K562 (cell line): ENCODE results near the gene SH3BP5. TPM values are rescaled to one million over a fixed set of nuclear protein-coding genes. Genes with fewer than 3 reads are reported as not detected.

Experiments used
- ASH1L ChIP-seq: fragments of 450-650 bp; IDR thresholded peaks from 2 replicates; pipeline ENCODE4 v1.6.1; 2018; ENCODE audit warnings: borderline replicate concordance, mild to moderate bottlenecking, low read depth; ENCODE audit not compliant: partially characterized antibody
- CTBP1 ChIP-seq: fragments of 450-650 bp; IDR thresholded peaks from 2 replicates; pipeline ENCODE4 v1.6.1; 2016; ENCODE audit warnings: borderline replicate concordance
- ESRRA ChIP-seq: fragments of 450-650 bp; IDR thresholded peaks from 2 replicates; pipeline ENCODE4 v1.6.1; 2014; ENCODE audit warnings: low read depth, mild to moderate bottlenecking, moderate library complexity, borderline replicate concordance
- FOSL1 ChIP-seq: fragments of 200-800 bp; sonication (Bioruptor generic); conservative IDR thresholded peaks from 2 replicates; pipeline ENCODE4 v1.6.1; 2016; ENCODE audit warnings: missing genetic modification characterization, missing compliant biosample characterization
- GABPB1 ChIP-seq: sonication (generic); formaldehyde crosslinking; IDR thresholded peaks from 2 replicates; pipeline ENCODE4 v1.8.0; 2022; ENCODE audit warnings: mild to moderate bottlenecking, missing genetic modification reagents
- HMG20A ChIP-seq: fragments of 450-650 bp; formaldehyde crosslinking; conservative IDR thresholded peaks from 2 replicates; pipeline ENCODE4 v1.4.0; 2020; ENCODE audit warnings: mild to moderate bottlenecking, mixed read lengths
- HNRNPLL ChIP-seq: fragments of 200-400 bp; formaldehyde crosslinking; IDR thresholded peaks from 2 replicates; pipeline ENCODE4 v1.6.1; 2017; ENCODE audit warnings: low read length, low read depth, mild to moderate bottlenecking; ENCODE audit not compliant: poor library complexity, severe bottlenecking
- NRF1 ChIP-seq, 2 experiments: fragments of 450-650 bp; IDR thresholded peaks in 1 of 2; conservative IDR thresholded peaks in 1 of 2; 2 replicates each; pipeline ENCODE4 v1.6.1; 2014; ENCODE audit warnings: mild to moderate bottlenecking in 2 of 2
- PHB ChIP-seq: fragments of 250-450 bp; sonication (Bioruptor Pico); IDR thresholded peaks from 2 replicates; pipeline ENCODE4 v1.5.0; 2021
- POLR2A ChIP-seq: fragments of 450-650 bp; conservative IDR thresholded peaks from 2 replicates; pipeline ENCODE4 v1.6.1; 2016
- POLR2G ChIP-seq: fragments of 200-400 bp; formaldehyde crosslinking; IDR thresholded peaks from 2 replicates; pipeline ENCODE4 v1.6.1; 2017; ENCODE audit warnings: low read depth, mild to moderate bottlenecking, antibody characterized with exemption, low read length, moderate library complexity
- RAD21 ChIP-seq, 2 experiments: fragments of 250-450 bp in 1 of 2; fragments of 450-650 bp in 1 of 2; sonication (Bioruptor Pico) in 1 of 2; formaldehyde crosslinking in 1 of 2; IDR thresholded peaks in 1 of 2; conservative IDR thresholded peaks in 1 of 2; 2 replicates each; pipeline versions ENCODE4 v1.4.0 to v1.8.0; 2020 to 2022; ENCODE audit warnings: mild to moderate bottlenecking in 2 of 2, moderate library complexity in 1 of 2
- RFX1 ChIP-seq: fragments of 450-650 bp; IDR thresholded peaks from 2 replicates; pipeline ENCODE4 v1.6.1; 2016; ENCODE audit warnings: mild to moderate bottlenecking, moderate library complexity
- SMAD4 ChIP-seq: fragments of 250-450 bp; sonication (Bioruptor Pico); conservative IDR thresholded peaks from 2 replicates; pipeline ENCODE4 v1.8.0; 2021; ENCODE audit warnings: inconsistent platforms, mild to moderate bottlenecking, moderate library complexity
- TBL1XR1 ChIP-seq, 2 experiments: IDR thresholded peaks; 2 replicates each; pipeline ENCODE4 v1.6.1; 2012; ENCODE audit warnings: improper control_type of control experiment in 2 of 2, low read length in 2 of 2, mild to moderate bottlenecking in 1 of 2
- TBP ChIP-seq: optimal IDR thresholded peaks from 2 replicates; pipeline ENCODE3; 2011; ENCODE audit warnings: low read depth, low read length, improper control_type of control experiment
- TSC22D4 ChIP-seq: fragments of 450-650 bp; IDR thresholded peaks from 2 replicates; pipeline ENCODE4 v1.6.1; 2016; ENCODE audit warnings: missing genetic modification characterization, missing biosample characterization, control low read depth
- ZKSCAN3 ChIP-seq: fragments of 250-450 bp; sonication (Bioruptor Pico); IDR thresholded peaks from 2 replicates; pipeline ENCODE4 v1.4.0; 2020
- ZNF197 ChIP-seq: fragments of 200-800 bp; sonication (Bioruptor generic); IDR thresholded peaks from 2 replicates; pipeline ENCODE4 v1.6.1; 2016; ENCODE audit warnings: low read depth, missing genetic modification characterization, missing compliant biosample characterization
- ZNF778 ChIP-seq: fragments of 450-650 bp; formaldehyde crosslinking; IDR thresholded peaks from 2 replicates; pipeline ENCODE4 v1.4.0; 2020; ENCODE audit warnings: mild to moderate bottlenecking, moderate library complexity
- polyA plus RNA-seq, 8 experiments: library from polyadenylated mRNA; depleted of rRNA in 4 of 8; stranded (reverse) in 5 of 8; unstranded in 3 of 8; fragments of >200 nt; fragmentation: Nextera tagmentation in 2 of 8; fragmentation: Illumina TruSeq in 1 of 8; extraction: Ambion mirVana in 2 of 8; extraction: Trizol in 1 of 8; gene quantifications; 2 replicates each; pipeline versions ENCODE4 v1.2.1 to v1.2.3, GENCODE V29; 2011 to 2014; ENCODE audit warnings: inconsistent platforms in 1 of 8, missing spikeins in 1 of 8
- total RNA-seq, 7 experiments: library from RNA; depleted of rRNA in 6 of 7; stranded (reverse); fragments of >200 nt in 6 of 7; fragmentation: Illumina TruSeq in 2 of 7; extraction: Trizol in 2 of 7; gene quantifications; 2 replicates each; pipeline versions ENCODE4 v1.2.1 to v1.2.3, GENCODE V29; 2011 to 2021; ENCODE audit warnings: low replicate concordance in 1 of 7
- TF ChIP-seq, protein P1 (sequence below), 2 experiments: fragments of 450-650 bp; conservative IDR thresholded peaks; 2 replicates each; pipeline ENCODE4 v1.6.1; 2017; ENCODE audit warnings: mild to moderate bottlenecking in 2 of 2, moderate library complexity in 2 of 2
- TF ChIP-seq, protein P2 (sequence below): sonication (generic); formaldehyde crosslinking; IDR thresholded peaks from 2 replicates; pipeline ENCODE4 v1.8.0; 2022; ENCODE audit warnings: missing genetic modification reagents, mild to moderate bottlenecking, borderline replicate concordance
- TF ChIP-seq, protein P3 (sequence below): fragments of 200-800 bp; sonication (Bioruptor generic); IDR thresholded peaks from 2 replicates; pipeline ENCODE4 v1.6.1; 2017; ENCODE audit warnings: missing genetic modification characterization, missing compliant biosample characterization

SH3BP5 gene
- total and polyA plus RNA-seq, 9 of the 15 experiments (the other 6 are each of a cell fraction or from before 2014, with no cell fraction given) = 2.9 to 29.0 (median 14.9) TPM

DNA sequence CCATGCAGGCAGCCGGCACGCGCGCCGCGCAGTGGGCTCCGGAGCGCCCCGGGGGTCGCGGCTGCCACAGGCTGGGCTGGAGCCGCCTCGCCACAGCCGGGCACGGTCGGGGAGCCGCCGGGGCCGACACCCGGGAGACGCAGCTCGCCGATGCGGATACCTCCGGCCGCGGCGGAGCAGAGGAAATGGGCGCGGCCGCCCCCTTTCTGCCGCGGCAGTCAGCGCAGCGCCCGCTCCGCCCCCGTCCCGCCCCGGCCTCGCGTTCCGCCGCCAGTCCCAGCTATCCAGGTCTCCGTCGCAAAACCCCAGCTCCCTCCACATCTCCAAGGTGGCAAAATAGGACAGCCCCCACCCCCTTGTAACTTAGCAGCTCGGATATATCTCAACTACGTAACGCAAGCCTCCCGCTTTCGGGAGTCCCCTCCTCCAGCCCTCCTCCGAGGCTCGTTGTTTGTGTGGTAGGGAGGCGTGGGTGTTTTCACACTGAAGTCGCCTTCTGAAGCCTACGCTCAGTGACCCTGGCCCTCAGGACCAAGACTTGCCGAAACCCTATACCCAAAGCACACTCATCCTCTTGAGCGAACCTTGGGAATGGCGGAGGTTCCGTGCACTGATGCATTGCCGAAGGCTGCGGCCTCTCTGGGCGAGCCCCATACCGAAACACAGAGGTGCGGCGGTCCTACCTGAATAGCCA, at the start of gene SH3BP5 (continued):
- TF ChIP-seq, protein P1, sequence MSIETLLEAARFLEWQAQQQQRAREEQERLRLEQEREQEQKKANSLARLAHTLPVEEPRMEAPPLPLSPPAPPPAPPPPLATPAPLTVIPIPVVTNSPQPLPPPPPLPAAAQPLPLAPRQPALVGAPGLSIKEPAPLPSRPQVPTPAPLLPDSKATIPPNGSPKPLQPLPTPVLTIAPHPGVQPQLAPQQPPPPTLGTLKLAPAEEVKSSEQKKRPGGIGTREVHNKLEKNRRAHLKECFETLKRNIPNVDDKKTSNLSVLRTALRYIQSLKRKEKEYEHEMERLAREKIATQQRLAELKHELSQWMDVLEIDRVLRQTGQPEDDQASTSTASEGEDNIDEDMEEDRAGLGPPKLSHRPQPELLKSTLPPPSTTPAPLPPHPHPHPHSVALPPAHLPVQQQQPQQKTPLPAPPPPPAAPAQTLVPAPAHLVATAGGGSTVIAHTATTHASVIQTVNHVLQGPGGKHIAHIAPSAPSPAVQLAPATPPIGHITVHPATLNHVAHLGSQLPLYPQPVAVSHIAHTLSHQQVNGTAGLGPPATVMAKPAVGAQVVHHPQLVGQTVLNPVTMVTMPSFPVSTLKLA (conservative IDR thresholded peaks at IDR 0.05) = peak in 1 of 2 experiments; percentile 33; a peak in 1 of 4 replicates
- TF ChIP-seq NRF1 (conservative IDR thresholded peaks at IDR 0.05 in 1 of 2, IDR thresholded peaks at IDR 0.05 in 1 of 2) (peak; percentile 40 to 54), RAD21 (CRISPR knock-in tag; conservative IDR thresholded peaks at IDR 0.05 in 1 of 2, IDR thresholded peaks at IDR 0.05 in 1 of 2) (peak; percentile 73 to 81), TBL1XR1 (IDR thresholded peaks at IDR 0.05; ENCODE audit: low read length in 2 of 2) (peak in 1 of 2 experiments; percentile 7; a peak in 1 of 4 replicates), ZNF778 (CRISPR knock-in tag) (no peak), ASH1L (no peak), HMG20A (no peak), FOSL1 (tag) (peak; percentile 57; the same call in 1 of the 2 replicates), GABPB1 (CRISPR knock-in tag) (peak; percentile 46), ZNF197 (no peak), PHB (CRISPR knock-in tag) (no peak), TSC22D4 (tag) (no peak), RFX1 (no peak), HNRNPLL (peak; percentile 67), TBP (peak; percentile 71), ESRRA (peak; percentile 63; the same call in 1 of the 2 replicates), POLR2G (peak; percentile 93), CTBP1 (peak; percentile 94), POLR2A (peak; percentile 54; the same call in 1 of the 2 replicates), ZKSCAN3 (CRISPR knock-in tag) (no peak), SMAD4 (CRISPR knock-in tag) (peak; percentile 58)
- TF ChIP-seq, protein P2, sequence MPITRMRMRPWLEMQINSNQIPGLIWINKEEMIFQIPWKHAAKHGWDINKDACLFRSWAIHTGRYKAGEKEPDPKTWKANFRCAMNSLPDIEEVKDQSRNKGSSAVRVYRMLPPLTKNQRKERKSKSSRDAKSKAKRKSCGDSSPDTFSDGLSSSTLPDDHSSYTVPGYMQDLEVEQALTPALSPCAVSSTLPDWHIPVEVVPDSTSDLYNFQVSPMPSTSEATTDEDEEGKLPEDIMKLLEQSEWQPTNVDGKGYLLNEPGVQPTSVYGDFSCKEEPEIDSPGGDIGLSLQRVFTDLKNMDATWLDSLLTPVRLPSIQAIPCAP (CRISPR knock-in tag) = no peak
- TF ChIP-seq, protein P3, sequence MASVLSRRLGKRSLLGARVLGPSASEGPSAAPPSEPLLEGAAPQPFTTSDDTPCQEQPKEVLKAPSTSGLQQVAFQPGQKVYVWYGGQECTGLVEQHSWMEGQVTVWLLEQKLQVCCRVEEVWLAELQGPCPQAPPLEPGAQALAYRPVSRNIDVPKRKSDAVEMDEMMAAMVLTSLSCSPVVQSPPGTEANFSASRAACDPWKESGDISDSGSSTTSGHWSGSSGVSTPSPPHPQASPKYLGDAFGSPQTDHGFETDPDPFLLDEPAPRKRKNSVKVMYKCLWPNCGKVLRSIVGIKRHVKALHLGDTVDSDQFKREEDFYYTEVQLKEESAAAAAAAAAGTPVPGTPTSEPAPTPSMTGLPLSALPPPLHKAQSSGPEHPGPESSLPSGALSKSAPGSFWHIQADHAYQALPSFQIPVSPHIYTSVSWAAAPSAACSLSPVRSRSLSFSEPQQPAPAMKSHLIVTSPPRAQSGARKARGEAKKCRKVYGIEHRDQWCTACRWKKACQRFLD (CRISPR knock-in tag) = peak; percentile 77
